GM21717 (cell line): Measurements from ENCODE around the gene ANAPC13.

Experiments
- ATAC-seq: cut with Tn5 transposase; IDR thresholded peaks from one replicate; pipeline ENCODE4 v1.9.1; 2021; ENCODE audit warnings: mild to moderate bottlenecking, moderate library complexity; ENCODE audit not compliant: unreplicated experiment

ANAPC13 gene

DNA sequence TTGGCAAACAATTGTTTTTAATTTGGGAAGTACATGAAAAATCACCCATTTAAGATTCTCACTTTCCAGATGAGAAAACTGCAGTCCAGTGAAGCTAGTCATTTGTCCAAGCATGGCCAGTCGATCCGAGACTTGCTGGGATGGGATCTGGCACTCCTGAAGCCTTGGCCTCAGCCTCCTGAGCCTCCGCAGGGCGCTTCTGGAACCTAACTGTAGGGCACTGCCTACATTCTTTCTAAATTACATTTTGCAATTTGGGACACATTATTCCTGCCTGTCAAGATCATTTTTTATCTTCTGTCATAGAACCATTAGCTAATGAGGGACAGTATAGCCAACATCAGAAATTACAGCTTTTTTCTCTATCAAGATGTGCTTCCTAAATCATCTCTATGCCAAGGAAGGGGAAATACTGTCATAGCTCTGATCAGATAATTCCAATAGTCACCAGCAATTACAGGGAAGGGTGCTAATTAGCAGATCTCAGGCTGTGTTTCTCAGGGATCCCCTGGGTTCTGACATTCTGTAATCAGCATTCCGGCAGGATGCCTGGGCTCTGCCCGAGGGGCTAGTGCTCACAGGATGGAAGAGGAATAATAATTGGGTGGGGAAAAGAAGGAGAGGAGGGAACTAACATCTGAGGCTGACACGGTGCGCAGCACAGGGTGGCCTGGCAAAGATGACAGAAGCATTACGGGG lies 28.3 kb downstream of the ANAPC13 start:
- no peak for ATAC-seq

DNA sequence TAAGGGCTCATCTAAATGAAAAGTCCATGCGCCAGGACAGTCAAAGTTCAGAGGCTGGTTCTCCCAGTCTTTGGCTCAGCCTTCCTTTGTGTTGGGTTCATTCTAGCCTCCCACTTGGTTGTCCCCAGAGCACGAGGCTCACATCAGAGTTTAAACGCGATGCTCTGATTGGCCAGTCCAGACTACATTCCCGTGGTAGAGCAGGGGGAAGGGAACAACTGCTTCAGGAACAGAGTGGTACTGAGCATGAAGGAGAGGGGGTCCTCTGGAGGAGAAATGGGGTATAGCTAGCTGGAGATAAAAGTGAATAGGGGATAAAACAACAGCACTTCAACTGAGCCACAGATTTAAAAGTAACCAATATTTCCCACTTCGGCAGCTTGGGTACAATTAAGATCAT lies 32.2 kb downstream of the ANAPC13 start:
- no peak for ATAC-seq

DNA sequence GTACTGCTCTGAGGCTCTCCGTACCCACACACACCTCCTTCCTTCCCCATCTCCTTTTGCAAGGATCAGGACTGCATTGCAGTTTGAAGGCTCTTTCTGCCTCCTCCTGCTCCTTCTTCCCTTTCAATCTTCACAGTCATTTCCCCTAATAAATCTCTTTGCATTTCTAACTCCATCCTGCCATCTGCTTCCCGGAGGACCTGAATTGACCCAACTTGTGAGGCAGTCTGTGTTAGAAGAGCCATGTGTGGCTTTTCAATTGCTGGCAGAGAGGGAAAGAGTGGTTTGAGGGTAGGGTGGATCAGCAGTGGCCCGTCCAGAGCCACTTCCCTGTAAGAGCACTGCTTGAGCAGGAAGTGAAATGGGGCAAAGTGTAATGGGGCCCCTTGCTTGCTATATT lies 35.8 kb downstream of the ANAPC13 start:
- ATAC-seq: no peak

DNA sequence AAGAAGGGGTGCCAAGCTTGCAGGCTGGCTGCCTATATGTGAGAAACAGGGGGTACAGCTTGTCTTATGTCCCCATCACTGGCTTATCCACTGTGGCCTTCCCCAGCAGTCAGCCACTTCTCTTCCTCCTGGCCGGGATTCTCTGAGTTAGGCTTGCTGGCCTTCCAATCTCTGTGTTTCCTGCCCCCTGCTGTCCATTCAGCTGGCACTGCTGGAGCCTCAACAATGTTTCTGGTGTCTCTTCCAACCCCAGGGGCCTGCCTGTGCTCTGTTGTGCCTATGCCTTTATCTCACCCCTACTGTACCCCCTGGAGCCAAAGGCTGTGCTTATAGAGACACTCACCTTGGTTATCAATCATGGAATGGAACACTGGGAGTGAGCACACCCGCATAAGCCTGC lies 36.5 kb downstream of the ANAPC13 start:
- ATAC-seq: no peak

DNA sequence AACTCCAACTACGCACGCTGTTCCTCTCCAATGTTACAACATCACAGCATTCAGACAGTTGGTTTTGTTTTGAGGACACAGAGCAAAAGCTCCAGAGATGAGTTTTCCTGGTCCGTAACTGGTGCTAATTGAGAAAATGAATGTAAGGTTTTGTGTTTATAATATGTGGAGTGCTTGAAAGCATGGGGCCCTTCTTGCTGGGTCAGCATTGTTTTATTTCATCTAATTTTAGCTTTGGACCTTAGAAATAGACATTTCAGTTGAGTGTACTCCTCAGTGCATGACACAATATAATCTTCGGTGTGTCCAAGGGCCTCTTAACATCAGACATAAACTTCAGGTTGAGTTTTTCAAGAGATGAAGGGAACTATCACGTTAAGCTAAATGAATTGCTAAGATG lies 37.1 kb downstream of the ANAPC13 start:
- ATAC-seq: no peak

DNA sequence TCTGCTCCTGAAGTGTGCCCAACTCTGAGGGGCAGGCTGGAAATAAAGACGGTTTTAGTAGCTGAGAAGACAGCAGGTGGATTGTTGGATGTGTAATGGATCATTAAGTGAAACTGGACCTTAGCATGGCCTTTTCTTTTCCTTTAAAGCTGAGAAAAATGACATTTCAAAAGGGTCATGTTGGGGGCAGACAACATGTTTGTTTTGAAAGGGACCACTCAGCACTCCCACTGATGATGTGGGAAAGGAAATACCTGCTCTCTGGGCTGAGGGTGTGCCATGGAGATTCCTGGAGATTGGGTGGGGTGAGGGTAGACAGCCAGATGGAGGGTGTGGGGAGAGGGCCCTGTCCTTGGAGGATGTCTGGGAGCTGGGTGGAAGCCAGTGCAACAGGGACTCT lies 38.4 kb downstream of the ANAPC13 start:
- ATAC-seq: no peak

DNA sequence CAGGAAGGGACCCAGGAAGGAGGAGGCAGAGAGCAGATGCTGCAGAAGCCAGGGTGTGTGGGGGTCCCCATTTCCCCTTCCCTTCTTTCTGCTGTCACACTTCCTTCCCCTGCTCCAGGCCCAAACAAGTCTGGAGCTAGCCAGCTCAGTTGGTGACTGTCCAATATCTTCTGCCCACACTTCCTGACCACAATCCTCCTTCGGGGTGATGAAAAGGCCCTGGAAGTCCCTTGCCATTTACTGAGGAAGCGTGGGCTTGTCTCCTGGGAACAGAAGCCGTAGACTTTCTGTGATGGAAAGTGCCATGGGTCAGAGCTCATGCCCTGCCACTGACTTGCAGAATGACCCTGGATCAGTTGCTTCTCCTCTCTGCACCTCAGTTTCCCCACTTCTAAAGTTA lies 39.0 kb downstream of the ANAPC13 start:
- no peak for ATAC-seq

DNA sequence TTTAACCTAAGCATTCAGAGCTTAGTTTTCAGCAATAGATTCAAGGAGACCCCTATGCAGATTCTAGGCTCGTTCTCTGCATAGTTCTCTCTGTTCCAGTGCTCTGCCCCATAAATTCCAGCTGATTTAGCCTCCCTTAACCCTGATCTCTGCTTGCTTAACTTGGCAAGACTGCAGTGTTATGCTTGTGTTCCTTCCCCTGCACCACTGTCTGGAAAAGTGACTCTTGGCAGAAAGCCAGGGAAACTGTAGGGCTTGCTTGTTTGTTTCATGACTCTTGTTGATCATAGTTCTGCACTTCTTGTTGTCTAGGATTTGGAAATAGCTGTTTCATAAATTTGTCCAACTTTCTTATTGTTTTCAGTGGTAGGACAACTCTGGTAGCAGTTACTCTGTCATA lies 40.1 kb downstream of the ANAPC13 start:
- ATAC-seq: no peak

DNA sequence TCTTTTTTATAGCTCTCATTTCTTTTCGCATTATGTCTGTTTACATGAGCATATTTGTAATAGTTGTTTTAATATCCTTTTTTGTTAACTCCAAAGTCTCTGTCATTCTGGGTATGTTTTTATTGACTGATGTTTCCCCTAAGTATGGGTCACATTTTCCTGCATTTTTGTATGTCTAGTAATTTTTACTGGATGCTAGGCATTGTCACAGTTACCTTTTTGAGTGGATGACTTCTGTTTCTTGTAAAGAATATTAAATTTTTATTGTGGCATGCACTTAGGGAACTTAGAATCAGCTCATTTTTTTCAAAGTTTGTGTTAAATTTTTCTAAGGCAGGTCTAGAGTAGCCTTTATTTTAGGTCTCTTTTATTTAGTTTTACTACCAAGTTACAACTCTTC lies 40.7 kb downstream of the ANAPC13 start:
- no peak for ATAC-seq

DNA sequence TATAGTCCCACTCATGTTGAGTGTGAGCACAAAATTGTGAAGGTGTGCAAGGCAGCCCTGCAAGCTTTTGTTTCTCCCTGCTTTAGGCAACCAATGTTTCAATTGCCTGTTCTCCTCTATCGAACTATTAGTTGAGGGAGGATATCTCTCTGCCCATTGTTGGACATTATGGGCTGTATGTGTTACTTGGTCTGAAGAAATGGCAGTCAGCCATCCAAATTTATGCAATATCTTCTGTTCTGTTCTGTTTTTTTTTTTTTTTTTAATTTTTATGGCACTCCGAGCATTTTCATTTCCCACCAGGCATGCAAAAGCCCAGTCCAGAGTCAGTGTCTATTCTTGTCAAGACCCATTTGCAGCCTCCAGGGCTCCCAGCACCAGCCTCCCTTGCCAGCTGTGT lies 44.0 kb downstream of the ANAPC13 start:
- no peak for ATAC-seq

DNA sequence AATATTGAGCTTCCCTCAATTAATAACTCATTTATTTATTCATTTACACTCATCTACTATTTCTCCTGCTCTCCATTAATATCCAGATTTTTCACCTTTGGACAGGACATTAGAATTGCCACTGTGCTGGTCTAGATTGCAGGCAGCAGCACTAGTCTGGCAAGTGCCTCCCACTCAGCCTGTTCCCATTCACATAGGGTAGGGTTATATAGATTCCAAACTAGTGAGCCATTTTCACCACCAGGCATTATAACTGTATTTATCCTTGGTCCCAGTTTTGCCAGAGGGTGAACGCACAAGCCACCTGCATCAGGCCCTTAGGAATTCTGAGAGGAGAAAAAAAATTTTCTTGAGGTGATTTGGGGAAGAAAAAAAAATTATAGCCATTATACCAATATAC lies 44.5 kb downstream of the ANAPC13 start:
- ATAC-seq: no peak

DNA sequence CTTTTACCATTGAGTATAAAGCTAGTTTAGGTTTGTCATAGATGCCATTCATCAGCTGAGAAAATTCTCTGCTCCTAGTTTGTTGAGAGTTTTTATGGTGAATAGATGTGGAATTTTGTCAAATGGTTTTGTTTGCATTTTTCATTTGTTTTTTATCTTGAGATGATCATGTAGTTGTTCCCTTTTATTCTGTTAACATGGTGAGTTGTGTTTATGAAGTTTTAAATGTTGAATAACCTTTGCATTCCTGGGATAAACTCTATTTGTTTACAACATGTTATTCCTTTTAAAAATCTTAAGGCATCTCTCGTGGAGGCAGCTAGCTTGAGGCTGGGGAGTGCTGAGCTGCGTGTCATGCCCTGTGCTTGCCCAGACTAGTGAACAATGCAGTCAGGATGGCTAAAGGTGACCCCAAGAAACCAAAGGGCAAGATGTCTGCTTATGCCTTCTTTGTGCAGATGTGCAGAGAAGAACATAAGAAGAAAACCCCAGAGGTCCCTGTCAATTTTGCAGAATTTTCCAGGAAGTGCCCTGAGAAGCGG lies 48.5 kb downstream of the ANAPC13 start:
- no peak for ATAC-seq

DNA sequence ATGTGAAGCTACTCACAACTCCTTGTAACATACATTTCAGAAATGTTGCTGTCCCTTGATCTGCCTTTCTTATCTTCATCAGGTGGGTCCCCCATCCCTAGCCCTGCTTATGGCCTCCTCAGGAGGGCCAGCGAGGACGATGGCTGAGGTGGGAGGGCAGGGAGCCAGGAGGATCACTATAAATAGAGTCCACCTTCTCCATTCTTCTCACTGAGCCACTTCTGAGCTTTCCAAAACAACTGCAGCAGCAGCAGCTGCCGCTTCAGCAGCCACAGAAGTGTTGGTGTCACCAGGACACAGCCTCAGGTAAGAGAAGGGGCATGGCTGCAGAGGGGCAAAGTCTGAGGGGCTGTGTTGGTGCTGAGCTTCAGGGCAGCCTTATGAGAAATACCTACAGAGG lies 53.5 kb downstream of the ANAPC13 start:
- ATAC-seq: no peak

DNA sequence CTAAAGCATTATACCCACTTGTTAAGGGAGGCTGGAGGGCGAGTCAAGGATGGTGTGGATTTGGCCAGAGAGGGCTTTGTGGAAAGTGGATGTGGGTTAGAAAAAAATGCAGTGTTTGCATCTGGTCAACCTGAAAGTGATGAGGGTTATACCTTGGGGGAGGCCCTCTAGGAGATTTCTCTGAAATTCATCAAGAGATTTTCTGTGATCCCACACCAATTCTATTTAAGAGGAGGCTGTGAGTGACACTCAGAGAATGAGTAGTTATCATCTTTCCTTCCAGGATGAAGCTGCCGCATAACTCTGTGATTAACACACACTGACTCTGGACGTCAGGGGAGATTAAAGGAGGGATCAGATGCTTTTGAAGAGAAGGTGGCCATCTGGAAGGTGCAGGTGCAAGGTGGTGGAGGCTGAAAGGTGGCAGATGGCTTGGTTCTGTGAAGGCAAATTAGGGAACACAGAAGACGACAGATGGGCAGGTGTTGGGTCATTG lies 54.8 kb downstream of the ANAPC13 start:
- no peak for ATAC-seq

DNA sequence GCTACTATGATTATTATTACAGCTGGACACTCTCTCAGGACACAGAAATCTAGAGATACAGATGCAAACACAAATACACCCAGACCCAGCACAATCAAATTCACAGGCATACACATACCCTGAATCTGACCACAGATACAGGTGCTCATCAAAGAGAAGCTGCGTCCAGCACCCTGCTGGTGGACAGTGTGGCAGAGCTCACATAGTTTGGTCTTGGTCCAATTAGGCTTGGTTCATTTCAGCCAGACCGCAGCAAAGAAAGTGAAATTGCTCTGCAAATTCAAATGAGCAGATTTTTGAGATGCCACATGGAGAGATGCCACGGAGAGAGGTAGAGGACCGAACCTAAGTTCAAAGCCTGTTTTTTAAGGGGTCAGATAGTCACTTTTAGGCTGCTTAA lies 55.6 kb downstream of the ANAPC13 start:
- ATAC-seq: no peak

DNA sequence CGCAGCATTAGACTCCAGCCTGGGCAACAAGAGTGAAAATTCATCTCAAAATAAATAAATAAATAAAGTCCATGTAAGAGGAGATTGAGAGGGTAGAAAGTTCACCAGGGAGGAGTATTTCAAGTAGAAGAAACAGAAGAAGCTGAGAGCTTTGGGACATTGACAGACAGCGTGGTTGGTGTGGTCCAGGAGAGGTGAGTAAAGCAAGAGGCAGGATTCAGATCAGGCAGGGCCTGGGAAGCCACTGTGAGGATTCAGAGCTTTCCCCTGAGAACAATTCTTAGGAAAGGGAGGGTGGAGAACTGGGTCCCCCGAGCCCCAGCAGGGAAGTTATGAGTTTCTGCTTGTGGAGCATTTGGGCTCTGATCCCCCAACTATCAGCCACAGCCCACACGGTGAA lies 57.4 kb downstream of the ANAPC13 start:
- ATAC-seq: no peak
